ENCODE results near the gene ZNF248.

GRCh38 chr10:37872955-37873354, 15.5 kb upstream of the ZNF248 start:
- TF ChIP-seq CTCF (conservative IDR thresholded peaks at IDR 0.05) (no peak), EZH2 (IDR thresholded peaks at IDR 0.05; ENCODE audit: low read depth) (no peak)

Measured in PC-9 (cell line).